DMS114 treated with DMSO at 0.1 percent for 48 hours (cell line): ENCODE data around the gene ARVCF.

ENCODE experiments used
- DNase-seq: peaks from one replicate; lab custom pipeline; 2025; ENCODE audit not compliant: unreplicated experiment; lab: John Stamatoyannopoulos, UW

ARVCF gene

GRCh38 chr22:20016734-20017621 lies at the start of gene ARVCF:
Gene ARVCF, minus strand, starts transcription at chr22:20016823. Its CDS starts 26,029 bp downstream, at chr22:19990794.
- DNase-seq = peak; percentile 78

- no peak for DNase-seq
Measured at GRCh38 chr22:20065896-20066616, 49.4 kb upstream of the ARVCF start.

DNA sequence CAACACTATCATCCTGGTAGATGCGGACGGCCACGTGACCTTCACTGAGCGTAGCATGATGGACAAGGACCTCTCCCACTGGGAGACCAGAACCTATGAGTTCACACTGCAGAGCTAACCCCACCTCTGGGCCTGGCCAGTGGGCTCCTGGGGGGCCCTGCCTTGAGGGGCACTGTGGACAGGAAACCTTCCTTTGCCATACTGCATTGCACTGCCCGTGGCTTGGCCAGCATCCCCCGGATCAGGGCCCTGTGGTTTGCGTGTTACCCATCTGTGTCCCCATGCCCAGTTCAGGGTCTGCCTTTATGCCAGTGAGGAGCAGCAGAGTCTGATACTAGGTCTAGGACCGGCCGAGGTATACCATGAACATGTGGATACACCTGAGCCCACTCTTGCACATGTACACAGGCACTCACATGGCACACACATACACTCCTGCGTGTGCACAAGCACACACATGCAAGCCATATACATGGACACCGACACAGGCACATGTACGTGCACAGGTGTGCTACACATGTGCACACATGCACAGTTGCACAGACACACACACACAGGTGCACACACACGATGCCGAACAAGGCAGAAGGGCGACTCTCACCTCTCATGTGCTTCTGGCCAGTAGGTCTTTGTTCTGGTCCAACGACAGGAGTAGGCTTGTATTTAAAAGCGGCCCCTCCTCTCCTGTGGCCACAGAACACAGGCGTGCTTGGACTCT lies 48.1 kb upstream of the ARVCF start:
- no peak for DNase-seq

DNA sequence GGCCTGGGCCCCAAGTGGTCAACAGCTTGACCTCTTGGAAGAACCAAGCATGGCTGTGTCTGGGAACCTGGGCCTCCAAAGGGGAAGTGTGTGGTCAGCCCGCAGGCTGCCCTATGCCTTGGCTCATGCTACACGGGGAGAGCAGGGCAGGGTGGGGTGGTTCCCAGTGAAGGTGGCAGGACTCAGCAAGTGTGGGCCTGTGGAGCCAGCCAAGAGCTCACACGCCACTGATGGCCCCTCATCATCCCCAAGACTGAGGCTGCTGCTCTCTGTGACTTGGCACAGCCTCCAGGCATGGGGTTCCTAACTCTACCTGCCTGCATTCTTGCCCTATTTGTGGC lies 47.5 kb upstream of the ARVCF start:
- no peak for DNase-seq

DNA sequence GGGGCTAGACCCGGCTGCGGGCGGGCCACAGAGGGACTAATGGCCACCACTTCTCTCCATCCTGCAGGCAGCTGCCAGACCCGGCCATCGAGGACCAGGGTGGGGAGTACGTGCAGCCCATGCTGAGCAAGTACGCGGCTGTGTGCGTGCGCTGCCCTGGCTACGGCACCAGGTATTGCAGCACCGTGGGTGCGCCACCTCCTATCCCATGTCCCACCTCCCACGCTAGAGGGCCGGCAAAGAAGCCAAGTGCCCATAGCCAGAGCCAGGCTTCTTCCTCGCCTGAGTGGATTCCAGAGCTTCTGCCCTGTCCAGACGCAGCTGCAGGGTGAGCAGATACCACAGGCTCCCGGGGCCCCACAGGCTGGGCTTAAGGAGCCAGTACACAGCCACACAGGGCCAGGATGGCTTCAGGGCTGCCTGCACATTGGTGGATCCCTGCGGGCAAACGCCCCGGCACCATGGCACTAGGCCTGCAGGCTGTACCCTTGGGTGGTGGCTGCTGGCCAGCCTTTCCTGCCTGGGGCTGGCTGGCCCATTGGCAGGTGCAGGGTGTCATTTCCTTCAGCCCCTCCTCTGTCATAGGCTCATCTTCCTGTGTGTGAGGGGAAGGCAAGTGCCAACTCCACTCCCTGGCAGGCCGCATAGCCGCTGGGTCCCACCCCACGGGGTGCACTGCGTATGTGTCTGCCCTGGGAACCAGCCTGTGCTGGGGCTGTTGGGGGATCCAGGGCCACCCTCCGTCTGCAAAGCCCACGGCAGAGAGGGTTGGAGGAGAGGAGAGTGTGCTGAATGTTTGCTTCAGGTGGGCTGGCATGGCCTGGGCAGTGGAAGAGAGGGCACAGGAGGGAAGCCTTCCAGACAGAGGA lies 46.9 kb upstream of the ARVCF start:
- DNase-seq = no peak

DNA sequence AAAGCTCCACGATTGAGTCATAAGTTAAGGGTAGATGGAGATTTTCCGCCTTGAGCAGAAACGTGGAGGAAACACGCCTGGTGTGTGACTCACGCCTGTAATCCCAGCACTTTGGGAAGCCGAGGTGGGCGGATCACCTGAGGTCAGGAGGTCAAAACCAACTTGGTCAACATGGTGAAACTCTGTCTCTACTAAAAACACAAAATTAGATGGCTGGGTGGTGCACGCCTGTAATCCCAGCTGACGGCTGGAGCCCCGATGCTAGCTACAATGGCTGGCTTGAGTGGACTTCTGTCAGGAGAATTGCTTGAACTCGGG lies 46.1 kb upstream of the ARVCF start:
- no peak for DNase-seq

- DNase-seq = no peak
Measured at GRCh38 chr22:20062043-20062765, 45.6 kb upstream of the ARVCF start.

GRCh38 chr22:20061481-20061861 lies 44.8 kb upstream of the ARVCF start:
- DNase-seq = no peak

GRCh38 chr22:20060700-20061480 lies 44.3 kb upstream of the ARVCF start:
- DNase-seq = no peak

DNA sequence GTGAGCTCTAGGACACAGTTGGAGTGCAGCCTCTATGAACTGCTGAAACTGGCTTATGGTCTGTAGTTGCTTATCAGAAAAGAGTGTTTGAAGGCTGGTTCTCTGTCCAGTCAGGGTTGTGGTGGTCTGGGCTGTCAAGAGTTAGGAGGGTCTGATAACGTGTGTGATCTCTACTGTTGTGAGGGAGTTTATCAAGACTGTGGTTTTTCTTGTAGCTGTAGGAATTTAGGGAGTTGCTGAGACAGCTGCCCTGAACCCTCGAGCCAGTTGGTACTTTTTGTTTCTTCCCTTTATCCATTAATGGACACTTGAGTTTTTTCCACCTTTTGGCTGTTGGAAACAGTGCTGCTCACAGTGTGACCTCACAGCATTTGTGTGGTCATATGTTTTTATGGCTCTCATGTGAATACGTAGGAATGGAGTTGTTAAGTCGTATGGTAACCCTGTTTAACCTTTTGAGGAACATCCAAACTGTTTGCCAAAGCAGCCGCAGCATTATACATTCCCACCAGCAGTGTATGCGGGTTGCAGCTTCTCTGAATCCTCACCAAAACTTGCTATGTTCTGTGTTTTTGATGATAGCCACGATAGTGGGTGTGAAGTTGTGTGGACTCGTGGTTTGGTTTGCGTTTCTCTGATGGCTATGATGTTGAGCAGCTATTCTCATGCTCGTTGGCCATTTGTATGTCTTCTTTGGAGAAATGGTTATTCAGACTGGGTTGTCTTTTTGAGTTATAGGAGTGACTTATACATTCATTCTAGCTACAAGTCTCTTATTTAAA lies 42.6 kb upstream of the ARVCF start:
- no peak for DNase-seq

- DNase-seq = no peak
Measured at GRCh38 chr22:20057596-20058268, 41.1 kb upstream of the ARVCF start.

DNA sequence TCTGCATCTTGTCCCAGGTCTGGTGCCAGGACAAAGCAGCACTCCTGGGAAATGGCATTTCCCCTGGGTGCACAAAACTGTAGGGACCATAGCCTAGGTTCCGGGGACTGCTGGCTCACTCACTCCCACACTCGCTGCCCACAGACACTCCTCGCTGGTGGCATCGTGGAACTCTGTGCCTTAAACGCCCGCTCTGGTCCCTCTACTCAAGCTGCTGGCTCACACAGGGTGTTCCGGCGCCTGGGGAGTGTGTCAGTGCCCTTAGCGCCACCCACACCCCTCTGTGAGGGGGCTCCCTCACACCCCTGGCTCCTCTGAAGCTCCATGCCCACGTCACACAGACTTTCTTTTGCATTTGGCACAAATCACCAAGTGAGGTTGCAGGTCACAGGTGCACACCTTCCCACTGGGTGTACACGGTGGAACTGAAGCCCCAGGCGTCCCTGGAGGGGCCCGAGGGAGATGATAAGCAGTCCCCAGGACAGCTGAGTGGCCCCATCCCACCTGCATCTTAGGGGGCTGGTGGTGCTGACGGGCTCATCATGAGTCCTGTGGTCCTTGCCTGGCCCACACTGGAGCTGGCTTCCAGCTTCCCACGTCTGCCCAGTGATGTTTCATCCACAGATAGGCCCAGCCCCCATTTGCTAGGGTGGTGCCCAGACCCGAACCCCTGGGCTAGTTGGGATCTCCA lies 40.2 kb upstream of the ARVCF start:
- no peak for DNase-seq

DNA sequence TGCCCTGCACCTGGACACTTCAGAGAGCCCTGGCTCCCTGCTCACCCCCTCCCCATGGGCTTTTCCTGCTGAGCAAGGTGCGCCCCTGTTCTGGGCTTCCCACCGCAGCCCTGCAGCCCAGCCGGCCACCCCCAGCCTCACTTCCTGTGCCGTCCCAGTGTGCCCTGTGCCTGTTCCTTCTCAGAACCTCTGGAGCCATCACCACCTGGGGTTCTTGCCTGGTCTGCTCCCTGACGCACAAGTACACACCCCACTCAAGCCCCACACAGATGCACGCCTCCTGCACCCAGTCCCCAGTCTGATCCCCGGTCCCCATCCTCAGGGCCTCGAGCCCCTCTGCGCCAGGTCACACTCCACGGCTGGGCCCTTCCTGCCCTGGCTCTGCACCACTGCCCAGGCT lies 39.5 kb upstream of the ARVCF start:
- no peak for DNase-seq

GRCh38 chr22:20055654-20056053 lies 39.0 kb upstream of the ARVCF start:
- no peak for DNase-seq

- no peak for DNase-seq
Measured at GRCh38 chr22:20055144-20055543, 38.5 kb upstream of the ARVCF start.

GRCh38 chr22:20054485-20054884 lies 37.9 kb upstream of the ARVCF start:
- no peak for DNase-seq

DNA sequence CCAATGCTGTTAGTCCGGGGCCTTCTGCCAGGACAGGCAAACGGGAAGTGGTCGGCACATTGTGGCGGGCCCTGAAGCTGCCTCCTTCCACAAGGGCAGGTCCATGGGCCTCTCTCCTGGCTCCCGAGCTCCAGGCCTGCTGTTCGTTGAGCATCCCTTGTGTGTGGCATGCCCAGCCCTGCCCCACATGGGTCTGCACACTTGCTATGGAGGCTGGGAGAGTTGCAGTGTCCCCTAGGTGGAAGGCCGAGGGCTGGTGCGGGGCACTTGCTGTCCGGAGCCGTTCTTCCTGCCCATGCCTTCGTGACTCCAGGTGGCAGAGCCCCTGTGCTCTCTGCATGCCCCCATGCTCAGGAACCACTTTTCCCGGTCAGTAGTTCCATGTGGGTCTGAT lies 37.4 kb upstream of the ARVCF start:
- no peak for DNase-seq
